Caco-2 (cell line): ENCODE results near the gene EIF4E2. TPM values are rescaled to one million over a fixed set of nuclear protein-coding genes. Genes with fewer than 3 reads are reported as not detected.

Source experiments
- BruUV-seq: library from RNA; stranded (reverse); fragments of 400-500 nt; replicated peaks from 2 replicates; lab custom pipeline; 2021; lab: Mats Ljungman, UMichigan
- CTCF ChIA-PET: fragments of 300-600 bp; sonication (Branson Sonifier 250); formaldehyde crosslinking; loops from one replicate; lab custom pipeline; 2022; ENCODE audit warnings: antibody characterized with exemption; lab: Charles Lee
- POLR2A ChIA-PET: fragments of 300-600 bp; sonication (Branson Sonifier 250); formaldehyde crosslinking; loops from one replicate; lab custom pipeline; 2022; ENCODE audit warnings: antibody characterized with exemption; lab: Charles Lee
- DNase-seq, 2 experiments: peaks; one replicate each; pipeline versions ENCODE4 v3.0.0 to v3.0.0-alpha.2; 2020 to 2022
- H3K27me3 ChIP-seq: replicated peaks from 2 replicates; pipeline ENCODE4 v1.6.0; 2011; ENCODE audit warnings: low read length; ENCODE audit not compliant: control insufficient read depth, insufficient read depth
- H3K36me3 ChIP-seq: 2 replicates; pipeline ENCODE4 v1.5.1; 2011; ENCODE audit warnings: low read length; ENCODE audit not compliant: control insufficient read depth, insufficient read depth
- H3K4me1 ChIP-seq: fragments of 250-450 bp; sonication (Bioruptor Pico); 2 replicates; pipeline ENCODE4 v1.5.1; 2020; ENCODE audit warnings: mild to moderate bottlenecking
- H3K4me3 ChIP-seq: 2 replicates; pipeline ENCODE4 v1.5.1; 2011; ENCODE audit warnings: low read depth, mild to moderate bottlenecking, control low read depth, low read length
- H3K9me3 ChIP-seq: fragments of 250-450 bp; sonication (Bioruptor Pico); 2 replicates; pipeline ENCODE4 v1.5.1; 2020; ENCODE audit warnings: mild to moderate bottlenecking, moderate library complexity
- H3K27ac Mint-ChIP-seq: one replicate; pipeline ENCODE4 v1.8.0; 2022; ENCODE audit warnings: mixed read lengths; ENCODE audit not compliant: unreplicated experiment
- H3K27me3 Mint-ChIP-seq: one replicate; pipeline ENCODE4 v1.8.0; 2022; ENCODE audit warnings: mixed read lengths; ENCODE audit not compliant: insufficient read depth, unreplicated experiment
- H3K36me3 Mint-ChIP-seq: one replicate; pipeline ENCODE4 v1.8.0; 2022; ENCODE audit warnings: mild to moderate bottlenecking, mixed read lengths; ENCODE audit not compliant: insufficient read depth, unreplicated experiment
- H3K4me1 Mint-ChIP-seq: one replicate; pipeline ENCODE4 v1.8.0; 2022; ENCODE audit warnings: low read depth, mixed read lengths; ENCODE audit not compliant: unreplicated experiment
- H3K4me3 Mint-ChIP-seq: one replicate; pipeline ENCODE4 v1.8.0; 2022; ENCODE audit warnings: mild to moderate bottlenecking, moderate library complexity, mixed read lengths; ENCODE audit not compliant: unreplicated experiment
- H3K9me3 Mint-ChIP-seq: one replicate; pipeline ENCODE4 v1.8.0; 2022; ENCODE audit warnings: mixed read lengths; ENCODE audit not compliant: unreplicated experiment
- intact Hi-C: fragments of 100-400 bp; cut with micrococcal nuclease; formaldehyde crosslinking; loops from one replicate; pipeline ENCODE4 v1.10.0; 2022; ENCODE audit not compliant: unreplicated experiment
- total RNA-seq: library from RNA; stranded (reverse); gene quantifications from 2 replicates; pipeline ENCODE4 v1.2.3, GENCODE V29; 2022
- TF ChIP-seq, protein P1 (sequence below), 2 experiments: fragments of 200-600 bp in 1 of 2; IDR thresholded peaks; 1 replicate in 1 of 2; 2 replicates in 1 of 2; pipeline versions ENCODE4 v1.5.1 to v1.8.0; 2011 to 2022; ENCODE audit warnings: antibody characterized with exemption in 1 of 2, control low read depth in 1 of 2, inconsistent platforms in 1 of 2, low read depth in 1 of 2, low read length in 1 of 2, mild to moderate bottlenecking in 1 of 2, moderate library complexity in 1 of 2; ENCODE audit not compliant: insufficient read depth in 1 of 2, severe bottlenecking in 1 of 2, unreplicated experiment in 1 of 2

EIF4E2 gene
- total RNA-seq, 1 experiment from 2014 or later, result 57.2 TPM

- no peak for DNase-seq
- Histone ChIP-seq H3K9me3 (no peaks in the 10 kb centered on the region), H3K36me3 (peaks cover 2% of the 10 kb centered on the region), H3K27me3 (no peaks in the 10 kb centered on the region), H3K4me1 (peaks cover 6% of the 10 kb centered on the region), H3K4me3 (no peak overlapping the region)
- CTCF ChIA-PET, result no interaction called here
- no peak overlapping the region for H3K27ac Mint-ChIP-seq
- TF ChIP-seq, protein P1, sequence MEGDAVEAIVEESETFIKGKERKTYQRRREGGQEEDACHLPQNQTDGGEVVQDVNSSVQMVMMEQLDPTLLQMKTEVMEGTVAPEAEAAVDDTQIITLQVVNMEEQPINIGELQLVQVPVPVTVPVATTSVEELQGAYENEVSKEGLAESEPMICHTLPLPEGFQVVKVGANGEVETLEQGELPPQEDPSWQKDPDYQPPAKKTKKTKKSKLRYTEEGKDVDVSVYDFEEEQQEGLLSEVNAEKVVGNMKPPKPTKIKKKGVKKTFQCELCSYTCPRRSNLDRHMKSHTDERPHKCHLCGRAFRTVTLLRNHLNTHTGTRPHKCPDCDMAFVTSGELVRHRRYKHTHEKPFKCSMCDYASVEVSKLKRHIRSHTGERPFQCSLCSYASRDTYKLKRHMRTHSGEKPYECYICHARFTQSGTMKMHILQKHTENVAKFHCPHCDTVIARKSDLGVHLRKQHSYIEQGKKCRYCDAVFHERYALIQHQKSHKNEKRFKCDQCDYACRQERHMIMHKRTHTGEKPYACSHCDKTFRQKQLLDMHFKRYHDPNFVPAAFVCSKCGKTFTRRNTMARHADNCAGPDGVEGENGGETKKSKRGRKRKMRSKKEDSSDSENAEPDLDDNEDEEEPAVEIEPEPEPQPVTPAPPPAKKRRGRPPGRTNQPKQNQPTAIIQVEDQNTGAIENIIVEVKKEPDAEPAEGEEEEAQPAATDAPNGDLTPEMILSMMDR (IDR thresholded peaks at IDR 0.05; ENCODE audit: insufficient read depth in 1 of 2, low read depth in 1 of 2, low read length in 1 of 2, severe bottlenecking in 1 of 2, unreplicated experiment in 1 of 2), result no peak
- intact Hi-C loops, result no loop called here
- peaks cover 19% of the 10 kb centered on the region for H3K36me3 Mint-ChIP-seq
- BruUV-seq, result no TSS peak
- H3K4me3 Mint-ChIP-seq, result no peak overlapping the region
- POLR2A ChIA-PET, result no interaction called here
- no peaks in the 10 kb centered on the region for H3K9me3 Mint-ChIP-seq
- H3K27me3 Mint-ChIP-seq, result no peaks in the 10 kb centered on the region
- no peaks in the 10 kb centered on the region for H3K4me1 Mint-ChIP-seq
These were observed 23.4 kb downstream of the EIF4E2 start for GRCh38 chr2:232573771-232574435.

DNA sequence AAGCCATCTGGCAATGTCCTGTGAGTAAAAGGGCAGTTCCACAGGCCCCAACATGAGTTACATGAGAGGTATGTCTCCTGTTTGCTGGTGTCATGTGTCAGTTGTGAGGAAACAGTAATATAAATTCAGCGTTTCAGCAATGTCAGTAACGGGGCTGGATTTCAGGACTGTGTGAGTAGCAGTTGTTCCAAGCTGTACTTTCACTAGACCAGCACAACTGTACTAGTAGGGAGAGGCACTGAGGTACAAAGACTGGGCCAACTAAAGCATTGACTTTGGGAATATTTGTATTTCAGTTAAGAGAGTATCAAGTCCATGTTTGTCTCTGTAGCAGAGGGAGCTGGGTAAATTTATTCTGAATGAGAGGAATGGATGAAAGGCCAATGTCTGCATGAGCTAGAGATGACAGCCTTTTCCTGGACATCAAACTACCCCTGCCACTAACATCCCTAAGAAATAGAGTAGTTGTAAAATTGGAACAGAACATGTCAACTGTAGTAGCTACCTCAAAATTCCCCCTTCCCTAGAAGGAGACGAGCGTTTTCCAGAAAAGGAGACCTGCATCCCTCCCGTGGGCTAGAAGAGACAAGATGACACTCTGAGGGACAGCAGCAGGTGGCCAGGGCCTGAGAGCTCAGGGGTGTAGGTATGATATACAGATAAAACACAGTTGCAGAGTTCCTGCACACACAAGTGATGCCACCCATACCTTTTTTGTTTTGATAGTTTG, 24.4 kb downstream of the EIF4E2 start:
- H3K27ac Mint-ChIP-seq, result no peak overlapping the region
- no TSS peak for BruUV-seq
- TF ChIP-seq, protein P1 (IDR thresholded peaks at IDR 0.05; ENCODE audit: insufficient read depth in 1 of 2, low read depth in 1 of 2, low read length in 1 of 2, severe bottlenecking in 1 of 2, unreplicated experiment in 1 of 2), result no peak
- Histone ChIP-seq H3K36me3 (no peaks in the 10 kb centered on the region), H3K27me3 (no peaks in the 10 kb centered on the region), H3K4me3 (no peak overlapping the region), H3K9me3 (no peaks in the 10 kb centered on the region), H3K4me1 (peaks cover 10% of the 10 kb centered on the region)
- no peaks in the 10 kb centered on the region for H3K27me3 Mint-ChIP-seq
- intact Hi-C loops, result no loop called here
- no peak overlapping the region for H3K4me3 Mint-ChIP-seq
- no peaks in the 10 kb centered on the region for H3K4me1 Mint-ChIP-seq
- CTCF ChIA-PET, result no interaction called here
- H3K9me3 Mint-ChIP-seq, result no peaks in the 10 kb centered on the region
- POLR2A ChIA-PET, result no interaction called here
- H3K36me3 Mint-ChIP-seq, result peaks cover 11% of the 10 kb centered on the region
- DNase-seq, result no peak

DNA sequence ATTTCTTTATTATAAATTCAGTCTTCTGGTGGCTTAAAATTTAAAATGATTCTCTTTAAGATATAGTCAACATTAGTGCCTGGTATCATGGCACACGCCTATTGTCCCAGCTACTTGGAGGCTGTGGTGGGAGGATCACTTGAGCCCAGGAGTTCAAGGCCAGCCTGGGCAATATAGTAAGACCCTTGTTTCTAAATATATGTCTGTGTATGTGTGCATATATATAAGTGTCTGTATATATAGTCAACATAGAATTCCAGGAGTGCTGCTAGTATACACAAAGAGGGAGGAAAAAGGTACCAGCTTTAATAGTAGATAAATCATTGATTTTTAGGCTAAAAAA, 24.9 kb downstream of the EIF4E2 start:
- H3K9me3 Mint-ChIP-seq, result no peaks in the 10 kb centered on the region
- H3K36me3 ChIP-seq, result no peaks in the 10 kb centered on the region

More for the DNA sequence above, 24.9 kb downstream of the EIF4E2 start:
- Histone ChIP-seq H3K27me3 (no peaks in the 10 kb centered on the region), H3K4me3 (no peak overlapping the region), H3K9me3 (no peaks in the 10 kb centered on the region), H3K4me1 (peaks cover 10% of the 10 kb centered on the region)
- DNase-seq, result no peak
- BruUV-seq, result no TSS peak
- no peak overlapping the region for H3K27ac Mint-ChIP-seq
- TF ChIP-seq, protein P1 (IDR thresholded peaks at IDR 0.05; ENCODE audit: insufficient read depth in 1 of 2, low read depth in 1 of 2, low read length in 1 of 2, severe bottlenecking in 1 of 2, unreplicated experiment in 1 of 2), result no peak
- H3K27me3 Mint-ChIP-seq, result no peaks in the 10 kb centered on the region
- intact Hi-C loops, result no loop called here
- H3K4me1 Mint-ChIP-seq, result no peaks in the 10 kb centered on the region
- no peak overlapping the region for H3K4me3 Mint-ChIP-seq
- POLR2A ChIA-PET, result no interaction called here
- peaks cover 11% of the 10 kb centered on the region for H3K36me3 Mint-ChIP-seq
- CTCF ChIA-PET, result no interaction called here
